ENCODE results near the gene STK39. TPM values are rescaled to one million over a fixed set of nuclear protein-coding genes. Genes with fewer than 3 reads are reported as not detected.

Gene STK39
- total and polyA plus RNA-seq, 2 donors (not counting 1 experiment from before 2014, with no cell fraction given) = 2.3 to 14.6 TPM

GRCh38 chr2:167990062-167990461 is 257.3 kb downstream of the STK39 start:
- no peaks in the 10 kb centered on the region for H3K36me3 ChIP-seq (replicated peaks in 1 of 2; ENCODE audit: control extremely low read depth in 1 of 2, control insufficient read depth in 1 of 2, extremely low read depth in 1 of 2, insufficient read depth in 2 of 2, low read length in 1 of 2)
- no peaks in the 10 kb centered on the region for H3K27me3 Mint-ChIP-seq
- WGBS (ENCODE audit: insufficient coverage) = 100% methylated on average over 1 of the region's 4 CpGs
- ChIA-PET POLR2A (no interaction called here), CTCF (no interaction called here)
- no peaks in the 10 kb centered on the region for H3K9me3 ChIP-seq (ENCODE audit: control extremely low read depth in 1 of 3, control insufficient read depth in 2 of 3, insufficient read depth in 1 of 3, low read length in 2 of 3)
- H3K9me3 Mint-ChIP-seq (ENCODE audit: insufficient read depth) = no peaks in the 10 kb centered on the region
- no peak overlapping the region for H3K27ac ChIP-seq (ENCODE audit: low read length in 2 of 2)
- no peaks in the 10 kb centered on the region for H3K79me2 ChIP-seq (ENCODE audit: control insufficient read depth, insufficient read depth, low read length)
- TF ChIP-seq EZH2 (IDR thresholded peaks at IDR 0.05; ENCODE audit: borderline replicate concordance, insufficient read depth, low read depth, low read length, poor library complexity, severe bottlenecking) (no peak), CTCF (IDR thresholded peaks at IDR 0.05) (no peak)
- H3K4me1 ChIP-seq (ENCODE audit: control insufficient read depth in 2 of 2, insufficient read depth in 2 of 2, low read length in 2 of 2) = no peaks in the 10 kb centered on the region
- ATAC-seq (ENCODE audit: low read depth) (no peak), DNase-seq (no peak)
- no peaks in the 10 kb centered on the region for H3K27me3 ChIP-seq (replicated peaks in 1 of 4; ENCODE audit: control extremely low read depth in 1 of 4, control insufficient read depth in 3 of 4, insufficient read depth in 4 of 4, low read length in 3 of 4)
- no peaks in the 10 kb centered on the region for H3K4me1 Mint-ChIP-seq
- no peaks in the 10 kb centered on the region for H4K20me1 ChIP-seq (ENCODE audit: control insufficient read depth, insufficient read depth, low read length, poor library complexity, severe bottlenecking)
- H3K4me2 ChIP-seq (replicated peaks; ENCODE audit: low read depth, low read length, poor library complexity, severe bottlenecking) = no peak overlapping the region
- no peak overlapping the region for H2AFZ ChIP-seq (ENCODE audit: insufficient read depth, low read depth, low read length, poor library complexity, severe bottlenecking)
- H3K9ac ChIP-seq (ENCODE audit: low read length) = no peak overlapping the region
- intact Hi-C loops (cut with micrococcal nuclease) = no loop called here
- no peak overlapping the region for H3K27ac Mint-ChIP-seq
- no peak overlapping the region for H3K4me3 ChIP-seq (ENCODE audit: control extremely low read depth in 1 of 5, extremely low read depth in 1 of 5, insufficient read depth in 1 of 5, low read depth in 2 of 5, low read length in 4 of 5)
- H3K4me3 Mint-ChIP-seq = no peak overlapping the region

GRCh38 chr2:167988296-167988695 is 259.1 kb downstream of the STK39 start:
- no peaks in the 10 kb centered on the region for H3K4me1 ChIP-seq (ENCODE audit: control insufficient read depth in 2 of 2, insufficient read depth in 2 of 2, low read length in 2 of 2)
- no peak overlapping the region for H3K4me3 ChIP-seq (ENCODE audit: control extremely low read depth in 1 of 5, extremely low read depth in 1 of 5, insufficient read depth in 1 of 5, low read depth in 2 of 5, low read length in 4 of 5)
- Mint-ChIP-seq H3K4me1 (no peaks in the 10 kb centered on the region), H3K4me3 (no peak overlapping the region), H3K27me3 (no peaks in the 10 kb centered on the region), H3K27ac (no peak overlapping the region), H3K9me3 (ENCODE audit: insufficient read depth) (no peaks in the 10 kb centered on the region)
- H3K79me2 ChIP-seq (ENCODE audit: control insufficient read depth, insufficient read depth, low read length) = no peaks in the 10 kb centered on the region
- no peaks in the 10 kb centered on the region for H3K36me3 ChIP-seq (replicated peaks in 1 of 2; ENCODE audit: control extremely low read depth in 1 of 2, control insufficient read depth in 1 of 2, extremely low read depth in 1 of 2, insufficient read depth in 2 of 2, low read length in 1 of 2)
- no peaks in the 10 kb centered on the region for H4K20me1 ChIP-seq (ENCODE audit: control insufficient read depth, insufficient read depth, low read length, poor library complexity, severe bottlenecking)
- intact Hi-C loops (cut with micrococcal nuclease) = no loop called here
- no peak overlapping the region for H3K9ac ChIP-seq (ENCODE audit: low read length)
- ChIA-PET CTCF (interaction anchor here (0.5 to 1.8 kb wide), 2 partner anchors 130 to 131 kb away, joined by 4 to 5 read pairs; no protein-coding TSS in a partner anchor), POLR2A (no interaction called here)
- DNase-seq (no peak), ATAC-seq (ENCODE audit: low read depth) (no peak)
- no peak overlapping the region for H3K27ac ChIP-seq (ENCODE audit: low read length in 2 of 2)
- TF ChIP-seq EZH2 (IDR thresholded peaks at IDR 0.05; ENCODE audit: borderline replicate concordance, insufficient read depth, low read depth, low read length, poor library complexity, severe bottlenecking) = no peak
- TF ChIP-seq CTCF (IDR thresholded peaks at IDR 0.05) = no peak
- H2AFZ ChIP-seq (ENCODE audit: insufficient read depth, low read depth, low read length, poor library complexity, severe bottlenecking) = no peak overlapping the region
- 73% methylated on average over 2 of the region's 2 CpGs for WGBS (ENCODE audit: insufficient coverage)
- no peak overlapping the region for H3K4me2 ChIP-seq (replicated peaks; ENCODE audit: low read depth, low read length, poor library complexity, severe bottlenecking)
- H3K9me3 ChIP-seq (ENCODE audit: control extremely low read depth in 1 of 3, control insufficient read depth in 2 of 3, insufficient read depth in 1 of 3, low read length in 2 of 3) = no peaks in the 10 kb centered on the region
- H3K27me3 ChIP-seq (replicated peaks in 1 of 4; ENCODE audit: control extremely low read depth in 1 of 4, control insufficient read depth in 3 of 4, insufficient read depth in 4 of 4, low read length in 3 of 4) = no peaks in the 10 kb centered on the region

Data from B cell (primary cell).